Effector CD8-positive, alpha-beta T cell (primary cell): ENCODE results near the gene SCGB3A2.

ENCODE experiments used
- DNase-seq: peaks from one replicate; lab custom pipeline; 2025; lab: John Stamatoyannopoulos, UW

SCGB3A2 gene

DNA sequence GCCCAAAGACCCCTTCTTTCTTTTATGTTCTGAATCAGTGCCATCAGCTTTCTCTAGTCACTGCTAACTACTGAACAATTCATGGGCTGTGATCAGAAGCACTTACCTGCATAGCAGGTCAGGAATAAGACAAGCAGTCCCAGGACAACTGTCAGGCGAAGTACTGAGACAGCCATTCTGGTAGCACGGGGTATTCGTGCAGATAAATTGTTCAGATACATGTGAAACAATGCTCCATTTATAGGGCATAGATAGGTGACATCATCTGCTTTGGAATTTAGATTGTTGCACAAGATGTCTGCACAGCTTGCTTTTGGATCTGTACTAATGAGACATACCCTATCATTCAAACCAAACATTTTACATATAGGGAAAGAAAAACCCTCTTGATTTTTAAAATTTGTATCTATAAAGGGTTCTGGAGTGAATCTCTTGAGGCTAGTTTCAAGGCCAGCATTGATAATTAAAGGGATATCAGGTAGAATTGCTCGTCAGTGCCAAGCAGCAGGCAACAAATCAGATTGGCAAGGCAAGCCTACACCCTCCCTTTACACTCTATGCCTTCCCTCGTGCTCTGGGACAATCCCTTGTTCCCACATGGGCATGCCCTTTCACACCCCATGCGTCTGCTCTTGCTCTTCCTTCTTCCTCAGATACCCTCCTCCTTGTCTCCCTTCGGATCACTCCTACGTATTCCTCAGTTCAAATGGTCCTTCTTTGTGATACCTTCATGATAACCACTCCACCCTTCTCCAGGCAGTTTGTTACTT, 28.0 kb downstream of the SCGB3A2 start, which contains the start of gene C5orf46:
Gene C5orf46 (minus strand): TSS at position 213 of the 770 bp plus-strand sequence. CDS start 37 bp downstream, at position 176.
- no peak for DNase-seq

DNA sequence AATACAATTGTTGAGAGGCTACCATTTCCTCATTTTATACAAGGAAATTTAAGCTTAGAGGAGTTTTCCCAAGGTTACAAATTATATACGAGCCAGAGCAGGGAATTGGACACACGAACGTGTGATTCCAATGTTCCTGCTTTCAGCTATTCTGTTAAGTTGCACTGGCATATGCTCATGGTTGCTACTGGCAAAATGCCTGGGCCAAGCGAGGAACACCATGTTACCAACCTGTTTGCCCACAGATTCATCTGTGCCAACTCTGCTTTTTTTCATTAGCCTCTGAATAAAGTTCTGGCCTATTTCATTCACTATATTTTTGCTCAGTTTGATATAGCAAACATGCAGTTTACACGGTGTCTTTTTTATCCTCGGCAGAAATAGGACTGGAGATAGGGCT, 32.9 kb downstream of the SCGB3A2 start:
- DNase-seq = no peak

DNA sequence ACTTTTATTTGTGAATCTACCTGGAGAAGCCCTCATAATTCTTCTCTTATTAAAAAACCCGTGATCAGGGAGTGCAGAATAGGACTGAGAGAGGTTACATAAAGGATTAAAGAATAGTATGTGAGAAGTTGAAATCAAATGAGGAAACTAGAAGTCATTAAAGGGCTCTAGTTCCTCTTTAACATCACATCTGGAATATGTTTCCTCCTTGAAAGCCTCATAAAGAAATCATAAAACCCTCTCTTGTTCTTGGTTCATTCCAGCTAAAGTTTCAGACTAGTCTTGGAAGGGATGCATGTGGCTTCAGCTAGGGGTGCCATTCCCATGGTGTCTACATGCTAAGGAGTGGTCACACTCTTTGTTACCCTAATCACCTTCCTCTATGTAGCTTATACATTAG, 33.5 kb downstream of the SCGB3A2 start:
- no peak for DNase-seq

DNA sequence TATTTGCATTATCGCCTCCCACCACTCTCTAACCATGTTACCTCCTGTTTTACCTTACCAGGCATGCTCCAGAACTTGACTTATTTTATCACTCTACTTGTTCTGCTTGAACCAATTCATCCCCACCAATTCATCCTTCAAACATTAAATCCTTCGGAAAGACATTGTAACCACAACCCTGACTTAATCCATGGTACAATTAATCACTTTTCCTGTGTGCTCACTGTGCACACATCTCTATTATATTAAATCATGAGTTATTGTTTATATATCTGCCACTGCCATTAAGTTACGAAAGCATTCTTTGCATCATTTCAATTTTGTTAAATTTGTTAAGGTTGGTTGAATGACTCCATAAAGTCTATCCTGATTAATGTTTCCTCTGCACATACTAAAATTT, 35.3 kb downstream of the SCGB3A2 start:
- no peak for DNase-seq

DNA sequence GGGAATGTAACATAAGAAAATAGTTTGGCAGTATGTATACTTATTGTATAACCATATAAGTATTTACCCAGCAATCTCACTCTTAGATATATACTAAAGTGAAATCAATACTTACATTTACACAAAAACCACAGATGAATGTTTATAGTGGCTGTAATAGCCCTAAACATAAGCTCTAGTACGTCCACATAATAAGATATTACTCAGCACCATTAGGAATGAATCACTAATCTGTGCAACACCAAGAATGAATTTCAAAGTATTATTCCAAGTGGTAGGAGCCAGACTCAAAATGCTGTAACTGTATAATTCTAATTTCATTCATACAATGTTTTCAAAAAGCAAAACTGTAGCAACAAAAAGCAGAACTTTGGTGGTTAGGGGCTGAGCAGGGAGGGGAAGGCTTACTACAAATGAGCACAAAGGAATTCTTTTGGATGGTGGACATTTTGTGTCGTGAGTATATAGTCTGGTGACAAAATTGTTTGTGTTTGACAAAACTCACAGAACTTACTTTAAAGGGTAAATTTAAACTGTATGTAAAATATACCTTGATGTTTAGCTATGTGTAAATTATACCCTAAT, 39.7 kb downstream of the SCGB3A2 start:
- DNase-seq = no peak

DNA sequence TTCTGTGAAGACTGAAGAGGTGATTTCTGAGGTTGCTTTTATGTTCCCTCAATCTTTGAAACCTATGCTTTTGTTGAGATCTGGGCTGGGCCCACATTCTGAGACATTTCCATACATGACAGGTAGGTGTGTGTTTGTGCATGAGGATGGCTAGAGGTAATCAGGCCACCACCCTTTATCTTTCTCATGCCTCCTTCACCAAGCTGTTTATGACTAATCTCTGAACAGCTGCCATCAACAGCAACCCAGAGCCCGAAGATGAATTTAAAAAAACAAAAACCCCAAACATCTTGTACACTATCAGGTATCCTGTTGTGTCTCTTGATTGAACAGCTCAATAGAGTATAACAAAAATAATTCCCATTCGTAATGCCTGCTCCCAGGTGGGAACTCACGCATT, 40.4 kb downstream of the SCGB3A2 start:
- DNase-seq = no peak

DNA sequence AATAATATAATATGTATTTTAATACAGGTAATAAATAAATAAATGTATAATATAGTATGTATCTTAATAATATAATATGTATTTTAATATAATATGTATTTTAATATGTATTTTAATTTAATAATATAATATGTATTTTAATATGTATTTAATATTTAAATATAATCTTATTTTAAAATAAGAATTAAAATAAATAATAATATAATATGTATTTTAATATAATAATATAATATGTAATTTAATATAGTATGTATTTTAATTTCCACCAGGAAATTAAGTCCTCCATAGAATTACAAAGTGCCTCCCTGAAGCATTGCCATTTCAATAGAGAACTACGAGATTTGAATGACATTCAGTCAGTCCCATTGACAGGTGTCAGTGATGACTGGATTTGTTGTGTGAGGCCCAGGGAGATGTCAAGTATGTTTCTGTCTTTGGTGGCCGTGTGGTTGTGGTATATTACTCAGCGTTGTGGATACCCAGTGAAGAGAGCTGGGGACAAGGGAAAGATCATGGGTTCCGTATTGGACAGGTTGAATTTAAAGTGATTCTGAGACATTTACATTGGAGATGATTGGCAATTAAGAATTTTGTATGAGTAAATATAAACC, 42.0 kb downstream of the SCGB3A2 start:
- no peak for DNase-seq

DNA sequence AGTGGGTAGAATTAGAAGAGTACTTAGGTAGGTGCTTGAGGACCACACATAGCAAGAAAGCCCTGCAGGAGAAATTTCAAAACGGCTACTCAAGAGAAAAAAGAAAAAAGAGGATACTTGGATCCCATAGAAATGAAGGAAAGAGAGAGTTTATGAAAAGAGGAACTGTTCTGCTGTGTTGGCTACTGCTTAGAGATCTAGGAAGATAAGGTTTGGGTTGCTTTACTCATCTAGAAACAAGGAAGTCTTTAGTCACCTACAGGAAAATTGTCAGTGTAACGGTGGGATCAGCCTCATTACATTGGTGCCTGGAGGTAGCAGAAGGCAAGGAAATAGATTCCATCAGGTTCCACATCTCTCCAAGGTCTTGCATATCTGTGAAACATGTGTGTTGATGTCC, 42.6 kb downstream of the SCGB3A2 start:
- no peak for DNase-seq

DNA sequence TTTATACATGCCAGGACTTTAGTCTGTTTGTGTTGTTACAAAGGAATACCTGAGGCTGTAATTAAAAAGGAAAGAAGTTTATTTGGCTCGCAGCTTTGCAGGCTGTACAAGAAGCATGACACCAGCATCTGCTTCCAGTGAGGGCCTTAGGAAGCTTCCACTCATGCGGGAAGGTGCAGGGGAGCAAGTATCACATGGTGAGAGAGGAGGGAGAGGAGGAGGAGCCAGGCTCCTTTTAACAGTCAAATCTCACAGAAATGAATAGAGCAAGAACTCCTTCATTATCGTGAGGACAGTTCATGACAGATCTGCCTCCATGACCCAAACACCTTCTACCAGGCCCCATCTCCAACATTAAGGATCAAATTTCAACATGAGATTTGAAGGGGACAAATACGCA, 46.5 kb downstream of the SCGB3A2 start:
- DNase-seq = no peak

DNA sequence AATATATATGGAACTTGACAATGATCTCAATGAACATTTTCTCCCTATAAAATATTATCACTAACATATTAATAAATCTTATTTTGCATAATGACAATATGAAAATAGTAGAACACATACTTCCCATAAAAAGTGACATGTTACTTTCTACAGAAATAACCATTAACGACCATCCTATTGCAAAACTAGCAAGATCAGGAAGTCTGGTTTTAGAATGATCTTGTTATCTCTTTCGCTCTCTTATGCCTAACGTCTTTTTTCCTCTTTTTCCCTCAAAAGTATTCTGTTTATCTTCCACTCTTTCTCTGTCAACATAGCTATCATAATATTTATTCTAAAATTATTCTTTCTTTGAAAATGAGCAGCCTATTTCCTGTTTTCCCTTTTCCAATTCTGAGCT, 49.4 kb downstream of the SCGB3A2 start:
- DNase-seq = no peak

DNA sequence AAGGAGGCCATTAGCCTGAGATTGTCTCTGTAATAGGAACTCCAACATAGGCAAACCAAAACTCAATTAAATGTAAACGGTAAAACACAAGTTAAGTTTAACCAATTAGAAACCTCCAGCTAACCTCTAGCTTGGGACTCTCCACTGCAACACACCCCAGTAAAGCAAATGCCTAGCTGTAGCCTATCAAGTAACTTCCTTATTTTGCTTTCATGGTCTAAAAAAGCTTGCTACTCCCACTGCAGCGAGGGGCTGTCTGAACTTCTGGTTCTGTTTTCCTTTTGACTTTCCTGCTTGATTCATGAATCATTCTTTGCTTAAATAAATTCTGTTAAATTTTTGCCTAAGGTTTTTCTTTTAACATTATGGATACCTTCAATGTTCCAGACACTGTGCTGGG, 52.3 kb downstream of the SCGB3A2 start:
- DNase-seq = no peak
